Urothelium cell line (cell line): ENCODE data around the gene MPV17L2.

Experiments used
- DNase-seq: peaks from one replicate; pipeline ENCODE4 v3.0.0; 2011; ENCODE audit warnings: low spot score, mixed read lengths
- FAIRE-seq: peaks from 2 replicates; lab custom pipeline; 2011; peaks lifted over from hg19 to GRCh38; lab: Jason Lieb, UNC

MPV17L2 gene

DNA sequence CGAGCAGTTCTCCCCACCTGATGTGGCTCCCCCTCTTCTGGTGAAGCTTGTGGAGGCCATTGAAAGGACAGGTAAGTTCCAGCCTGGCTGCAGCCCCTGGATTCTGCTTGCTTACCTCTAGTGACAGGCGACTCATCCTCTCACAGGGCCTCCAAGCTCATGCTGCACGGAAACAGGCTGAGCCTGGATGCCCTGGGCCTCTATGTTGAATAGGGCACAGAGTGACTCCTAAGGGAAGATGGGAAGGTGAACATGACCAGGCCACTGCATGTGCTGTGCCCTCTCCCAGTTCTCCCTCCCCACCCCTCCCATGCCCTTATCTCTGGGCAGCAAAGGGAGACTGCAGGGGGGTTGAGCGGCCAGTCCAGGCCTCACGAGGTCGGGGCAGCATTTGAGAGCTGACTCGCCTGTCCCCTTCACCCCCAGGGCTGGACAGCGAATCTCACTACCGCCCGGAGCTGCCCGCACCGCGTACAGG, 32.5 kb upstream of the MPV17L2 start:
- FAIRE-seq (no peak), DNase-seq (no peak)

DNA sequence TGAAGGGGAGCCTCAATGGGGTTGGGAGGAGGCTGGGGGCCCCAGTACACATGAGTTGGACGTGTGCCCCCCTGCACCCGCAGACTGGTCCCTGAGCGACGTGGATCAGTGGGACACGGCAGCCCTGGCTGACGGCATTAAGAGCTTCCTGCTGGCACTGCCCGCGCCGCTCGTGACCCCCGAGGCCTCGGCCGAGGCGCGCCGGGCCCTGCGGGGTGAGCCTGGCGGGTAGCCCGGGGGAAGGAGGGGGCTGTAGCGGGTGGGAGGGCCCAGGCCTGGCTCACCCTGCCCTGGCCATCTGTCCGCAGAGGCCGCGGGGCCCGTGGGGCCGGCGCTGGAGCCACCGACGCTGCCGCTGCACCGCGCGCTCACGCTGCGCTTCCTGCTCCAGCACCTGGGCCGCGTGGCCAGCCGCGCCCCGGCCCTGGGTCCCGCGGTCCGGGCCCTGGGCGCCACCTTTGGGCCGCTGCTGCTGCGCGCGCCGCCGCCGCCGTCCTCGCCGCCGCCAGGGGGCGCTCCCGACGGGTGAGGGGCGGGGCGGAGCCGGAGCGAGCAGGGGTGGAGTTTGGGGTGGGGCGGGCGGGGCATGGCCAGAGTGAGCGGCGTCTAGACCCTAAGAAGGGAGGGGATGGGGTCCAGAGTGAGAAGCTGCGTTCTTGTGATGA, 31.9 kb upstream of the MPV17L2 start:
- DNase-seq: peak; percentile 80
- FAIRE-seq: no peak

DNA sequence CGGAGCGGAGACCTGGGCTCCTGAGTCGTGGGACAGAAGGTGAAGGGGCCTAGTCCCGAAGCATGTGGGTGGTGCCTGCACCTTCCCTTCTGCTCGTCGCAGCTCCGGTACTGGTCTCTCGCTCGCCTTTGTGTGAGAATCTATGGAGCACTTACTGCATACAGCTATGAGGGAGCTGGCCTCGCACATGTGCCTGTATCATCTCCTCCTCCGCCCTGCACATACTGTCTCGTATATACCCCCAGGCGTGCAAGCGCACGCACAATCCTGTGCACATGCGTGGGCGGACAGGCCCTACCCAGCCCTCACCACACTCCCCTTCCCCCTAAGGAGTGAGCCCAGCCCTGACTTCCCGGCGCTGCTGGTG, 31.4 kb upstream of the MPV17L2 start:
- DNase-seq: no peak
- FAIRE-seq: no peak

DNA sequence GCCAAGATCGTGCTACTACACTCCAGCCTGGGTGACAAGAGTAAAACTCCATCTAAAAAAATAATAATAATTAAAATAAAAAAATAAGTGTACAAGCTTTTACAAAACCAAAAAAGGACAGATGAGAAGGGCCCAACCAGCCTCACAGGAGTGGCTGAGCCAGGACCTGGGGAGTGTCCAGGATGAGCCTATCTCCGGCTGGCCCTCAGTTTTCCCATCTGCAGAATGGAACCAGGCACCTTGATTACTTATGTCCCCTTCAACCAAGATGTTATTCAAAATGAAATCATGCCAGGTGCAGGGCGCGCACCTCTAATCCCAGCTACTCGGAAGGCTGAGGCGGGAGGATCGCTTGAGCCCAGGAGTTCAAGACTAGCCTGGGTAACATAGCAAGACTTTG, 28.9 kb upstream of the MPV17L2 start:
- FAIRE-seq (no peak), DNase-seq (no peak)

DNA sequence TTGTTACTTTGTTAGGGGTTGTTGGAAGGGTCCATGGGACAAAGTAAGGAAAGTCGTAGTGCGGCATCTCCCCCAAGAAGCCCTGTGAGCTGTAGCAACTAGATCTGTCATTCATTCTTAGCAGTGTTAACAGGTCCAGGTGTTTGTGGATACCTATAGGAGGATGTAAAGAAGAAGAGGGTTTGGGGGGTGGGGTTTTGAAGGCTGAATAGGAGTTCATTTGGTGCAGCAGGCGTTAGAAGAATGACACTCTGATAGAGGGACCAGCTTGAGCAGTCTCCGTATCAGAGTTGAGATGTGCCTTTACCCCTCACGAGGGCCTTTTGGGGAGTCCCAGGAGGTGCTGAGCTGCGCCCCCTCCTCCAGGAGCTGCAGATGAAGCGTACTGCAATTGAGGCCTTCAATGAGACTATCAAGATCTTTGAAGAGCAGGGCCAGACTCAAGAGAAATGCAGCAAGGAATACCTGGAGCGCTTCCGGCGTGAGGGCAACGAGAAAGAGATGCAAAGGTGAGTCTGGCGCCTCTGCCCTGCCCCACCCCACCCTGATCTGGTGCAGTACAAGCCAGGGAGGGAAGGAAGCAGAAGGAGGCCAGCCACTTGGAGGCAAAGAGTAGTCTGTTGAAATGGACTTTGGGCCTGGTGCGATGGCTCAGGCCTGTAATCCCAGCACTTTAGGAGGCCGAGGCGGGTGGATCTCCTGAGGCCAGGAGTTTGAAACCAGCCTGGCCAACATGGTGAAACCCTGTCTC, 27.0 kb upstream of the MPV17L2 start:
- FAIRE-seq: no peak

DNA sequence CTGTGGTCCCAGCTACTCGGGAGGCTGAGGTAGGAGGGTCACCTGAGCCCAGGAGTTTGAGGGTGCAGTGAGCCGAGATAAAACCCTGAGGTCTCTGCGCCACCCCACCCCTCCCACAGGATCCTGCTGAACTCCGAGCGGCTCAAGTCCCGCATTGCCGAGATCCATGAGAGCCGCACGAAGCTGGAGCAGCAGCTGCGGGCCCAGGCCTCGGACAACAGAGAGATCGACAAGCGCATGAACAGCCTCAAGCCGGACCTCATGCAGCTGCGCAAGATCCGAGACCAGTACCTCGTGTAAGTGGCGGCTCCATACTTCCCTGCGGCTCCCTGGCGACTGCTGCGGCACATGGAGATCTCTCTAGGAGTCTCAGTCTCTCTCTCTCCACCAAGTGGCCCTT, 26.0 kb upstream of the MPV17L2 start:
- no peak for FAIRE-seq
- no peak for DNase-seq

More for the DNA sequence above, 27.0 kb upstream of the MPV17L2 start:
- no peak for DNase-seq

DNA sequence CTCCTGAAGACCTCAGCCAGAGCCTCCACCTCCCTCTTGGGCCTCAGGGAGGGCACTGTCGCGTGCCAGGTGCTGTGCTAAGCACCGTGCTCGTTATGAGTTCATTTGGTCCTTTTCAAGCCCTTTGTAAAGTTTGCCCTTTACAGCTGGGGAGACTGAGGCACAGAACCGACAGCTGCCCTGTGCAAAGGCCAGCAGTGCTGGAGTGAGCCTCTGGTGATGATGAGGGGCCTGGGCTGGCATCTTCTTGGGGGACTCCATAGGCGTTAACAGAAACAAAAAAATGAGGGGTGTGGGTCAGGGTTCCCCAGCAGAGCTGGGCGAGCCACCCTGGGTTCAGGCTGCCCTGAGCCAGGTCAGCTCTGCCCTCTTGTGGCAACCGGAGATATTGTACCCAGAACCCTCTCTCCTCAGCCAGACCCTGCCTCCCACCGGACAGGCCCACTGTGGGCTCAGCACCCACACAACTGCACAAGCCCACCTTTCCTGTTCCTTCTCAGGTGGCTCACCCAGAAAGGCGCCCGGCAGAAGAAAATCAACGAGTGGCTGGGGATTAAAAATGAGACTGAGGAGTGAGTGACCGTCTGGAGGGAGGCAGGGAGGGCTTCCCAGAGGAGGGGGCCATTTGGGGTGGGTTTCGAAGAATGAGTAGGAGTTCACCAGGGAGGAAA, 24.9 kb upstream of the MPV17L2 start:
- DNase-seq (peak; percentile 58), FAIRE-seq (no peak)

DNA sequence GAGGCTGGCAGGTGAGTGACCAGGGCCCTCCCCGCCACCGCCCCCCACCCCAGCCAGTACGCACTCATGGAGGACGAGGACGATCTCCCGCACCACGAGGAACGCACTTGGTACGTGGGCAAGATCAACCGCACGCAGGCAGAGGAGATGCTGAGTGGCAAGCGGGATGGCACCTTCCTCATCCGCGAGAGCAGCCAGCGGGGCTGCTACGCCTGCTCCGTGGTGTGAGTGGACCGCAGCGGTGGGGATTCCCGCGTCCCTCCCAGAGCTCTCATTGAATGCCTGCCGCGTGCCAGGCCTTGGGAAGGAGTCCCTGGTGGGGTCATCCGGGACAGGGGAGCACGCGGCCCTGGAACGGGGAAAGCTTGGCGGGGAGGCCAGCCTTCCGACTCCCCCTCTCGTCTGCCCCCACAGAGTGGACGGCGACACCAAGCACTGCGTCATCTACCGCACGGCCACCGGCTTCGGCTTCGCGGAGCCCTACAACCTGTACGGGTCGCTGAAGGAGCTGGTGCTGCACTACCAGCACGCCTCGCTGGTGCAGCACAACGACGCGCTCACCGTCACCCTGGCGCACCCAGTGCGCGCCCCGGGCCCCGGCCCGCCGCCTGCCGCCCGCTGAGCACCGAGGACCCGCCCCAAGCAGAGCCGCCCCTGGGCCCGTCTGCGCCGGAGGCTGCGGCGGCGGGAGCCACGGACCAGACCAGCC, 24.2 kb upstream of the MPV17L2 start:
- DNase-seq (no peak), FAIRE-seq (no peak)

DNA sequence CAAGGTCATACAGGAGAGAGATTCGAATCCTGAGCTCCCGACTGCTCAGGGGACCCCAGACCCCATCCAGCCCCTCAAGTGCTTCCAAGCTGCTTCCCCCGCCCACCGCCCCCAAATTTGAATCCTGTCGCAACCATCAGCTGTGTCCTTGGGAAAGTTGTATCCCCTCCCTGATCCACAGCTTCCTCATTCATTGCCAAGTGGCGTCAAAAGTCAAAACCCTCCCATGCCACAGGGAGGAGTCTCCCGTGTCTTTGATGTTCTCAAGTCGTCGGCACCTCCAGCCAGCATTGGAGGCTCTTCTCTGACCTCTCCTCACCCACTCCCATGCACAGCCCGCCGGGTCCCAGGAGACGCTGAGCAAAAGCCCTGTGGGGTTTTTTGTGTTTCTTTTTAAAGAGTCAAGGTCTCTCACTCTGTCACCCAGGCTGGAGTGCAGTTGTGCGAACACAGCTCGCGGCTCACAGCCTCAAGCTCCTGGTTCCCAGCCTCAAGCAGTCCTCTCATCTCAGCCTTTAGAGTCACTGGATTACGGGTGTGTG, 22.2 kb upstream of the MPV17L2 start:
- DNase-seq (no peak), FAIRE-seq (no peak)

DNA sequence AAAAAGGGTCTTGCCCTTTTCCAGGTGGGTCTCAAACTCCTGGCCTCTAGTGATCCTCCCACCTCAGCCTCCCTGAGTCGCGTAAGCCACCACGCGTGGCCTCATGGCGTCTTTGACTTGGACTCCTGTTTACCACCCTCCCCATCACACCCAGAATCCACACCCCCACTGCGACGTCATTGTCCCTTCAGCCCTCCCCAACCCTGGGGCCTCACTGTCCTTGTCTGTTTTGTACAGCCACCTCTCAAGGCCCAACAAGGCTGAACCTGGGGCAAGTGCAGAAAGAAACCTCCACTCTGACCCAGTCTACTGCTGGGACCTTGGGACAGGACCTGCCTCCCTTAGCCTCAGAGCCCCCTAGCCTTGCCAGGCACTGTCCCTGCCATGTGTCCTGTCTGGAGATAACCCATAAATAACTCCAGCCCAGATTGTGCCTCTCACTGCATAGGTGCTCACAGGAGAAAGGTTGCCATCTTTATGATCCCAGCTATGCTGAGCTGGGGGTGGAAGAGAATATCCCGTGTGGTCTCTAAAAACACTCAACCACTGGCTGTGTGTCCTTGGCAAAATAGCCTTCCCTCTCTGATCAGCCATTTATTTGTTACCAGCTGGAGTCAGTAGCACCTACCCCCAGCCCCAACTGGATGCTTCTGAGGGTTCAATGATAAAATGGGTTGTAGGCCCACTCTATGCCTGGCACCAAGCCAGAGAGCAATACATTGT, 21.3 kb upstream of the MPV17L2 start:
- FAIRE-seq (no peak), DNase-seq (no peak)

DNA sequence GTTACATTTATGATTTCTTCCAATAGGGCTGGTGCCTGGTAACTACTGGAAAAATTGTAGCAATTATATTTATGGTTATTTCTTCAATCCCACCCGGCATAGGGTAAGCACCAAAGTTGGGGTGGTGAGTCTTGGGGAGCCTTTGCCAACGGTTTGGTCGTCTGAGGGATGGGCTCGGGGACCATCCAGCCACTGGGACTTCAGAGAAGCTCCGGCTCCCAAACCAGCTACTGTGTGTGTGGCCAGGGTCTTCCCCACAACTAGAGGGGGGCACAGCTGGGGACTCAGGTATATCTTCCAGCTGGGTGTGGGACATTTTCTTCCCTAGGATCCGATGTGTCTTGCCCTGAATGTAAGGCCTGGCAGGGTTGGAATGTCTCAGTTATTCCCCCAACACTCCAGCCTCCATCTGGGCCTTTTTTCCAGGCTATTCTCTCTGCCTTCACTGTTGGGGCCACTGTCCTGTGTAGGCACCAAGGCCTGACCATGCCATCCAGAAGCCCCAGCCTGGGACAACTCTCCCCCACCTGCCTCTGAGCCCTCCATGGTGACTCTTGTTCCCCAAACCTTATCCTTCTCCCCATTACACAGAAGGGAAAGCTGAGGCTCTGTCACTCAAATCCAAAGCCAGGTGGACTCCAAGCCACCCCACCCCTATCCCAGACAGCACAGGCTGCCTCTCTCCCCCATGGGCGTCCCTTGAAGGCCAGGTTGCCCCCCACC, 20.5 kb upstream of the MPV17L2 start:
- FAIRE-seq (no peak), DNase-seq (no peak)

DNA sequence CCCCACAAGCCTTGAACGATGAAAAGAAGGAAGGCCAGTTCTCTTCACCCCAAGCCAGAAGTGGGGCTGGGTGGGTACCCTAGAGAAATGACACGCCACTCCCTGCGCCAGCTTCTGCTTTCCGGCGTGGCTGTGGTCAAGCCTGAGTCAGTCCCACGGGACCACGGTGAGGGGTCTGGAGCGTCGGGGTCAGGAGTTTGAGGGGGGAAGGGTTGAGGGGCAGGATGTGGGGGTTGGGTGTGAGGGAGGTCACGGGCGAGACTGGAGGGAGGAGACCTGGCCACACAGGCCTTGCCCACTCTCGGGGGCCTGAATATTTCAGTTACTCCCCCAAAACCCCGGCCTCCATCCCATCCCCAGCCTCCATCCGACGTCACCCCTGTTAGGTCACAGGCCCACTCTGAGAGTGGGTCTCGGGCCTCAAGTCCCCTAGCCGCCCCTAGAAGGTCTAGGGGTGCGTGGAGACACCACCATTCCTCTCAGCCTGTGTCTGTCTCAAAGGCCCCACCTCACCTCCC, 19.9 kb upstream of the MPV17L2 start:
- DNase-seq (no peak), FAIRE-seq (no peak)

DNA sequence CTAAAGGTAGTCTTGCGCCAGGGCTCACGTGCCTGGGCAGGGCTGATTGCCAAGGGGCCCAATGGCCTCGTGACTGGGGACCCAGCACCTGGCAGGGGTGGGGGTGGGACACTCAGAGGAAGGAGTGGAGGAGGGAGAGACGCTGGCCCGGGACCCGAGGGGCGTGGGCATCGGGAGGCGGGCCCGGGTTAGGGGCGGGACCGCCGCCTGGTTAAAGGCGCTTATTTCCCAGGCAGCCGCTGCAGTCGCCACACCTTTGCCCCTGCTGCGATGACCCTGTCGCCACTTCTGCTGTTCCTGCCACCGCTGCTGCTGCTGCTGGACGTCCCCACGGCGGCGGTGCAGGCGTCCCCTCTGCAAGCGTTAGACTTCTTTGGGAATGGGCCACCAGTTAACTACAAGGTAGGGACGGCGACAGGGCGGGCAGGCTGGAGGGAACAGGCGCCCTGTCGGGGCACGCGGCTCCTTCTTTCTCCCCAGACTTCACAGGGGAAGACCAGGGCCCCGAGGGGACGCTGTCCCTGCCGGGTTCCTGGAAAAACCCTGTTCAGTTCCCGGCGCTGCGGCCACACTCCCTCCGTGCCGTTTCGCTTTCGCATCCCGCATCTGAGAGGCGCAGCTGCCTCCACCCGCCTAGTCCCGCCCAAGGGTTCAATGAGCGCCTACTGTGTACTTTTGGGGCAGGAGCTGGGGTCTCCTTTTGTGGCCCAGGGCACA, 19.3 kb upstream of the MPV17L2 start, which contains the start of gene IFI30:
IFI30 (plus strand) TSS at position 242 of the 717 bp plus-strand sequence; CDS start at position 271, 29 bp downstream.
- FAIRE-seq (no peak), DNase-seq (peak; percentile 74)

DNA sequence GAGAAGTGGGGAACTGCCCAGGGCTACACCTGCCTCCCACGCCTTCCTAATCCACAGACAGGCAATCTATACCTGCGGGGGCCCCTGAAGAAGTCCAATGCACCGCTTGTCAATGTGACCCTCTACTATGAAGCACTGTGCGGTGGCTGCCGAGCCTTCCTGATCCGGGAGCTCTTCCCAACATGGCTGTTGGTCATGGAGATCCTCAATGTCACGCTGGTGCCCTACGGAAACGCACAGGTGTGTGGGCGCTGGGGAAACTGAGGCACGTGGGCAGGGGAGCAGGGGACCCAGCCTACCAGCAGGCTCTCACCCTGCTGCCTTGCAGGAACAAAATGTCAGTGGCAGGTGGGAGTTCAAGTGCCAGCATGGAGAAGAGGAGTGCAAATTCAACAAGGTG, 18.0 kb upstream of the MPV17L2 start:
- DNase-seq: no peak
- FAIRE-seq: no peak

DNA sequence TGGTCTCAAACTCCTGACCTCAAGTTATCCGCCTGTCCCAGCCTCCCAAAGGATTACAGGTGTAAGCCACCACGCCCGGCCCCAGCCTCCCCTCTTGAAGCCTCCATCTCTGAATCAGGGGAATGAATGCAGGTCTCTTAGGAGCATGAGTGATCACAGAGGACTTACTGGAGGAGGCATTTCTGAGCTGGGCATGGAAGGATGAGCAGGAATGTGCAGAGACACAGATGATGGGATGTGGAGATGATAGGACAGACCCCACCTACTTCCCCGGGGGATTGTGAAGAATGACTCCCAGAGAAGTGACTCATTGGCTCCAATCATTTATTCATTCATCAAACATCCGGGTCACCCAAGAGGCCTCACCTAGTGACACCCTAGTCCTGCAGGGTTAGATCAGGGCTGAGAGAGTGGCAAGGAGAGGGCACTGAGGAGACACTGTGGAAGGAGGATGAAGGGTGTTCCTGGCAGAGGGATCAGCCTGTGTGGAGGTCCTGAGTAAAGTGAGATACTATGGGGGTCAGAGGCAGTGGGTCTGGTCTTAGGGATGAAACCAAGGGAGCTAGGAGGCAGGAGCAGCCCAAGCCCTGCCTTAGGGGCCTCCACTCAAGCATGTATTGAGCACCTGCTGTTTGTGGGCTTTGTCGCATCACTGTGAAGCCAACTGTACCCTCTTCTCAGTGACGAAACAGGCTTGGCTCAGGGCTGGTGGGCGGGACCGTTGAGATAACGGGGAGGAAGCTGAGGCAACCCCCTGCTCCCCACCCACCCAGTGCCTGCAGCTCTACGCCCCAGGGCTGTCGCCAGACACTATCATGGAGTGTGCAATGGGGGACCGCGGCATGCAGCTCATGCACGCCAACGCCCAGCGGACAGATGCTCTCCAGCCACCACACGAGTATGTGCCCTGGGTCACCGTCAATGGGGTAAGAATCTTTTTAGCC, 16.4 kb upstream of the MPV17L2 start:
- no peak for FAIRE-seq

DNA sequence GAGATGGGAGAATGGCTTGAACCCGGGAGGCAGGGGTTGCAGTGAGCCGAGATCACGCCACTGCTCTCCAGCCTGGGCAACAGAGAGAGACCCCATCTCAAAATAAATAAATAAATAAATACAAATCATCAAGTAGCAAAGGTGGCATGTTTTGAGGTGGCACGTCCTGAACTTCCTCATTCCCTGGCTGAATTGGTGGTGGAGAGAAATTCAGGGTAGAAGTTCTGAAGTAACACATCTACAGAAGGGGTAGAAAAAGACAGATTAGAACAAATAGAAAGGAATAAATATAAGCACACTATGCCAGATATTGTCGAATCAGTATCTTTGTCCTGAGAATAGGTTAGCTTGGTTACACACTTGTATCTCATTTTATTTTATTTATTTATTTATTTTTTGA, 13.1 kb upstream of the MPV17L2 start:
- no peak for DNase-seq
- no peak for FAIRE-seq

More for the DNA sequence above, 16.4 kb upstream of the MPV17L2 start:
- DNase-seq: no peak

DNA sequence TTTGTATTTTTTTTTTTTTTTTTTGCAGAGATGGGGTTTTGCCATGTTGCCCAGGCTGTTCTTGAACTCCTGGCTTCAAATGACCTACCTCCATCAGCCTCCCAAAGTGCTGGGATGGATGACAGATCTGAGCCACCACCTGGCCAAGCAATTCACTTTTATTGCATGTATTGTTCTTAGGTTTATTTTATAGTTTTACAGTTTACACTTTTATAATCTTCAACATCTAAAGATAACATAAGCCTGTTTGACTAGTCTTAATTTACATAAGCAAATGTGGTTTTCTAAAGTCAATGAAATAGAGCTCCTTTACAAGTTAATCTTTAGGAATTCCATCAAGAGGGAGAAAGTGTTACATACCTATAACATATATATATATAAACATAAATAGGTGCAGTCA, 9.5 kb upstream of the MPV17L2 start:
- FAIRE-seq: no peak

DNA sequence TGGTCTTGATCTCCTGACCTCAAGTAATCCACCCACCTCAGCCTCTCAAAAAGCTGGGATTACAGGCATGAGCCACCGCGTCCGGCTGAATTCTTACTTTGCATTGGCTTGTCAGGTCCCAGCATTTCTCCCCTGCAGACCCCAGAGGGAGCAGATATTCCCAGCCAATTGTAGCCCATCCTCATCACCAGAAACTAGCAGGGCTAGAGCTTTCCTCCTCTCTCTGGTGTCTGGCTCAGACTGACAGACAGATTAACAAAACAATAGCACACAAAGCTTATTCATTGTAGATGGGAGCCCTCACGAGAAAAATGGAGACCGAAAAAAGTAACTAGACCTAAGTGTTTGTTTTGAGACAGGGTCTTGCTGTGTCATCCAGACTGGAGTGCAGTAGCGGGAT, 7.5 kb upstream of the MPV17L2 start:
- DNase-seq (no peak), FAIRE-seq (no peak)

More for the DNA sequence above, 9.5 kb upstream of the MPV17L2 start:
- no peak for DNase-seq
